Globus pallidus (tissue), 1 donor: ENCODE results near the gene ANKRD10.
A peak's percentile ranks its signal among the peaks of the same experiment; 100 is the strongest.

Source experiments
- DNase-seq: peaks from one replicate; pipeline ENCODE4 v3.0.0-alpha.2; 2015; ENCODE audit warnings: low spot score

ANKRD10 gene

GRCh38 chr13:110944968-110945927 lies 30.4 kb upstream of the ANKRD10 start:
- DNase-seq = no peak

- DNase-seq = no peak
These were observed 29.5 kb upstream of the ANKRD10 start for GRCh38 chr13:110944121-110944967.

GRCh38 chr13:110942248-110942981 lies 27.5 kb upstream of the ANKRD10 start:
- no peak for DNase-seq

- no peak for DNase-seq
These were observed 24.0 kb upstream of the ANKRD10 start for GRCh38 chr13:110938662-110939421.

- DNase-seq = peak; percentile 26
These were observed 22.8 kb upstream of the ANKRD10 start for GRCh38 chr13:110937511-110938285.

- no peak for DNase-seq
These were observed 21.6 kb upstream of the ANKRD10 start for GRCh38 chr13:110936519-110936918.

- no peak for DNase-seq
These were observed 17.7 kb upstream of the ANKRD10 start for GRCh38 chr13:110932588-110932987.

GRCh38 chr13:110929104-110929777 lies 14.4 kb upstream of the ANKRD10 start:
- DNase-seq = no peak

- no peak for DNase-seq
These were observed 10.2 kb upstream of the ANKRD10 start for GRCh38 chr13:110925023-110925612.

GRCh38 chr13:110924639-110924934 lies 9.7 kb upstream of the ANKRD10 start:
- no peak for DNase-seq

GRCh38 chr13:110923777-110924638 lies 9.1 kb upstream of the ANKRD10 start:
- no peak for DNase-seq

GRCh38 chr13:110923086-110923485 lies 8.2 kb upstream of the ANKRD10 start:
- DNase-seq = no peak

- no peak for DNase-seq
These were observed 7.6 kb upstream of the ANKRD10 start for GRCh38 chr13:110922506-110922905.

- DNase-seq = no peak
These were observed 6.8 kb upstream of the ANKRD10 start for GRCh38 chr13:110921695-110922094.

GRCh38 chr13:110921209-110921608 lies 6.3 kb upstream of the ANKRD10 start:
- no peak for DNase-seq

GRCh38 chr13:110920038-110920437 lies 5.2 kb upstream of the ANKRD10 start:
- no peak for DNase-seq

- DNase-seq = peak; percentile 55
These were observed 1.7 kb upstream of the ANKRD10 start for GRCh38 chr13:110916301-110917142.

GRCh38 chr13:110915874-110916206 lies 971 bp upstream of the ANKRD10 start:
- DNase-seq = no peak
